Spleen (tissue), 11 donors: ENCODE data around the gene BICDL2. TPM values are rescaled to one million over a fixed set of nuclear protein-coding genes. Genes with fewer than 3 reads are reported as not detected.

ENCODE experiments used
- DNase-seq: peaks from one replicate; pipeline ENCODE4 v3.0.0-alpha.2; 2020
- H3K27ac ChIP-seq, 8 donors: fragments of 200-600 bp; sonication (generic) in 7 of 8; 1 replicate in 4 of 8; 2 replicates in 4 of 8; pipeline versions ENCODE4 v1.5.0 to v1.8.0; 2016 to 2021; ENCODE audit warnings: inconsistent platforms in 4 of 8, mild to moderate bottlenecking in 4 of 8, moderate library complexity in 1 of 8
- H3K27me3 ChIP-seq, 7 donors: fragments of 200-600 bp; sonication (generic) in 6 of 7; replicated peaks in 1 of 7; 1 replicate in 4 of 7; 2 replicates in 3 of 7; pipeline versions ENCODE4 v1.5.0 to v1.8.0; 2016 to 2021; ENCODE audit warnings: inconsistent platforms in 3 of 7, mild to moderate bottlenecking in 1 of 7
- H3K36me3 ChIP-seq, 6 donors: fragments of 200-600 bp; sonication (generic) in 5 of 6; 1 replicate in 4 of 6; 2 replicates in 2 of 6; pipeline versions ENCODE4 v1.5.0 to v1.8.0; 2016 to 2021; ENCODE audit warnings: inconsistent platforms in 2 of 6
- H3K4me1 ChIP-seq, 6 donors: fragments of 200-600 bp; sonication (generic) in 5 of 6; 1 replicate in 3 of 6; 2 replicates in 3 of 6; pipeline versions ENCODE4 v1.5.0 to v1.8.0; 2016 to 2021; ENCODE audit warnings: inconsistent platforms in 3 of 6
- H3K4me3 ChIP-seq, 8 donors: fragments of 200-600 bp; sonication (generic) in 7 of 8; 1 replicate in 4 of 8; 2 replicates in 4 of 8; pipeline versions ENCODE4 v1.5.0 to v1.8.0; 2016 to 2021; ENCODE audit warnings: inconsistent platforms in 4 of 8, mild to moderate bottlenecking in 4 of 8, moderate library complexity in 2 of 8
- H3K9me3 ChIP-seq, 8 donors: fragments of 200-600 bp; sonication (generic) in 7 of 8; 1 replicate in 4 of 8; 2 replicates in 4 of 8; pipeline versions ENCODE4 v1.5.0 to v1.8.0; 2016 to 2021; ENCODE audit warnings: inconsistent platforms in 4 of 8
- CTCF ChIP-seq, 11 experiments: fragments of 200-600 bp in 7 of 11; fragments of 450-650 bp in 4 of 11; sonication (generic) in 4 of 11; IDR thresholded peaks in 8 of 11; conservative IDR thresholded peaks in 3 of 11; 1 replicate in 7 of 11; 2 replicates in 4 of 11; pipeline versions ENCODE4 v1.4.0 to v1.8.0; 2016 to 2021; ENCODE audit warnings: antibody characterized with exemption in 11 of 11, inconsistent platforms in 4 of 11, mild to moderate bottlenecking in 1 of 11
- POLR2A ChIP-seq, 3 donors: fragments of 450-650 bp; IDR thresholded peaks; one replicate each; pipeline ENCODE4 v1.5.1; 2017; ENCODE audit warnings: antibody characterized with exemption in 3 of 3, mild to moderate bottlenecking in 1 of 3
- POLR2AphosphoS5 ChIP-seq, 3 donors: sonication (generic); formaldehyde crosslinking; IDR thresholded peaks; one replicate each; pipeline ENCODE4 v1.5.1; 2017; ENCODE audit warnings: antibody characterized with exemption in 3 of 3
- WGBS, 5 donors: extraction: QIAGEN DNeasy Blood & Tissue Kit in 3 of 5; methylation state at CpG; one replicate each; pipeline versions ENCODE4 v1.1.5 to v1.1.7; 2013 to 2018; 5-methylcytosine and 5-hydroxymethylcytosine counted together
- intact Hi-C: fragments of 100-400 bp; cut with DNase I; formaldehyde crosslinking; loops from one replicate; pipeline ENCODE4 v1.15.0; 2023; ENCODE audit warnings: low total_unique reads
- polyA plus RNA-seq, 3 donors: library from polyadenylated mRNA; stranded (reverse); fragments of 200-250 nt; gene quantifications; one replicate each; pipeline ENCODE4 v1.2.1, GENCODE V29; 2013
- total RNA-seq, 7 donors: library from RNA; depleted of rRNA in 3 of 7; stranded (reverse); fragments of >200 nt in 3 of 7; fragmentation: NEBNext Ultra II Directional in 4 of 7; extraction: Animal tissue kit (Norgen Biotek cat#: 25700) in 4 of 7; gene quantifications; one replicate each; pipeline versions ENCODE4 v1.1.0 to v1.2.1, GENCODE V29; 2016 to 2021
- donor health status: healthy with polysubstance abuse.
- donor health status: DM: no; HTN: no; CAD: no; lungs with moderate emphysema.
- donor health status: DM: no; HTN: no; CAD: no.
- donor health status: Bipolar disorder and iron deficiency.
- donor health status: healthy.
- donor health status: DM: no; HTN: no; CAD: no.
- donor health status: DM: yes; HTN: yes; CAD: no.

Gene BICDL2
- total and polyA plus RNA-seq, 10 donors, result 0.03 to 0.77 (median 0.30) TPM; not detected in 3

GRCh38 chr16:2992383-2993081 lies 44.2 kb downstream of the BICDL2 start:
- no peak overlapping the region for H3K27ac ChIP-seq

GRCh38 chr16:2991566-2992261 lies 45.0 kb downstream of the BICDL2 start:
- Histone ChIP-seq H3K4me1 (no peaks in the 10 kb centered on the region), H3K4me3 (no peak overlapping the region), H3K36me3 (no peaks in the 10 kb centered on the region), H3K27ac (no peak overlapping the region), H3K27me3 (peaks cover 0 to 42% (median 3%) of the 10 kb centered on the region in 7 donors), H3K9me3 (no peaks in the 10 kb centered on the region)
- TF ChIP-seq CTCF (IDR thresholded peaks at IDR 0.05 in 8 of 11, conservative IDR thresholded peaks at IDR 0.05 in 3 of 11) (no peak), POLR2A (IDR thresholded peaks at IDR 0.05) (no peak), POLR2AphosphoS5 (IDR thresholded peaks at IDR 0.05) (no peak)
- DNase-seq, result no peak
- 81 to 88% (median 82%) methylated on average over 11 to 12 of the region's 12 CpGs for WGBS, 5 donors
- intact Hi-C loops, result no loop called here

More at GRCh38 chr16:2992383-2993081, 44.2 kb downstream of the BICDL2 start:
- DNase-seq, result no peak
- no peak overlapping the region for H3K4me3 ChIP-seq
- no peaks in the 10 kb centered on the region for H3K36me3 ChIP-seq
- H3K27me3 ChIP-seq, result peaks cover 0 to 35% (median 3%) of the 10 kb centered on the region in 7 donors
- 83 to 92% (median 88%) methylated on average over 14 of the region's 14 CpGs for WGBS, 5 donors
- TF ChIP-seq POLR2A (IDR thresholded peaks at IDR 0.05) (no peak), POLR2AphosphoS5 (IDR thresholded peaks at IDR 0.05) (no peak), CTCF (IDR thresholded peaks at IDR 0.05 in 8 of 11, conservative IDR thresholded peaks at IDR 0.05 in 3 of 11) (no peak)
- intact Hi-C loops, result no loop called here
- no peaks in the 10 kb centered on the region for H3K9me3 ChIP-seq
- no peaks in the 10 kb centered on the region for H3K4me1 ChIP-seq

- no peaks in the 10 kb centered on the region for H3K9me3 ChIP-seq
- DNase-seq, result no peak
- intact Hi-C loops, result no loop called here
- WGBS, 5 donors, result 57 to 91% (median 74%) methylated on average over 8 to 10 of the region's 10 CpGs
- H3K27ac ChIP-seq, result no peak overlapping the region
- H3K36me3 ChIP-seq, result no peaks in the 10 kb centered on the region
- TF ChIP-seq POLR2AphosphoS5 (IDR thresholded peaks at IDR 0.05) (no peak), CTCF (IDR thresholded peaks at IDR 0.05 in 8 of 11, conservative IDR thresholded peaks at IDR 0.05 in 3 of 11) (no peak), POLR2A (IDR thresholded peaks at IDR 0.05) (no peak)
- no peak overlapping the region for H3K4me3 ChIP-seq
- H3K27me3 ChIP-seq, result peaks cover 0 to 44% (median 3%) of the 10 kb centered on the region in 7 donors
- H3K4me1 ChIP-seq, result peaks cover 0 to 6% (median under 1%) of the 10 kb centered on the region in 6 donors
Observed at GRCh38 chr16:2990891-2991290, 45.9 kb downstream of the BICDL2 start.

GRCh38 chr16:2988590-2989099 lies 48.1 kb downstream of the BICDL2 start:
- Histone ChIP-seq H3K4me3 (no peak overlapping the region), H3K4me1 (peaks cover 3 to 28% (median 9%) of the 10 kb centered on the region in 6 donors), H3K27me3 (peaks cover 0 to 53% (median 3%) of the 10 kb centered on the region in 7 donors), H3K9me3 (no peaks in the 10 kb centered on the region), H3K27ac (no peak overlapping the region), H3K36me3 (no peaks in the 10 kb centered on the region)
- no peak for DNase-seq
- TF ChIP-seq POLR2A (IDR thresholded peaks at IDR 0.05), result no peak
- 55 to 81% (median 75%) methylated on average over 5 to 8 of the region's 8 CpGs for WGBS, 5 donors
- intact Hi-C loops, result no loop called here
